ENCODE data around the gene EZR. TPM values are rescaled to one million over a fixed set of nuclear protein-coding genes. Genes with fewer than 3 reads are reported as not detected.
A peak's percentile ranks its signal among the peaks of the same experiment; 100 is the strongest.

Gene EZR
- total RNA-seq, 1 donor from 2014 or later: 314 TPM

DNA sequence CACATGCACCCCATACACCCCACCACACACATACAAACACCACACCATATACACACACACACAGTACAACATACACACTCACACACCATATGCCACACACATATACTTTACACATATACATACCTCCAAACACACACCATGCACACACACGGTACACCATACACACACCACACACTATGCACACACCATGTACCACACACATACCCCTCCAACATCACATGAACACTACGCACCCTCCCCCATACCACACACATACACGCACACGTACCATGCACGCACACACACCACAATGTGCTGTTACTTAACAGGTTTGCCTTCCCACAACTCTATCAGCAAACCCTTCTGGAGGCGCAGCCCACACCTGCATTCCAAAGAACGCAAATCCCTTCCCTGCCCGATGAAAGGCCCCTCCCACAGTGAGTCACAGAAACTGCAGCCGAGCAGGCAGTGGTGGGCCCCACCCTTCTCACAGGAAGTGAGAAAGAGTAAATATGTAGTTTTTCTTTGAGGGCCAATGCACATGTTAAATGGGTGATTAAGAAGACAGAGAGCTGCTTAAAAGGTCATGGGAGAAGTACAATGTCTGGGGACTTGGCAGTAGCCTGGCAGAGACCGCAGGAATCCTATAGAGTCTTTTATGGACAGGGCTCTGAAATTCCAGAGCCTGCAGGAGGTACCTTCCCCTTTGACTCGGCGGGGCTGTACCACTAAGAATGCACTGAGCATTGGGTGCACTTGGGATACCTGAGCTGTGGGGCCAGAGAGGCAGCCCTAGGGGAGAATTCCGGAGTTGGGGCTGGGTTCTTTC is 34.1 kb upstream of the EZR start:
- Histone ChIP-seq H3K27me3 (ENCODE audit: control insufficient read depth, insufficient read depth, low read length) (no peaks in the 10 kb centered on the region), H3K4me3 (ENCODE audit: low read depth, low read length) (no peak overlapping the region), H3K36me3 (ENCODE audit: control insufficient read depth, insufficient read depth, low read length) (no peaks in the 10 kb centered on the region)
- peak; percentile 91 for FAIRE-seq
- DNase-seq (ENCODE audit: low read depth): peak; percentile 100
- TF ChIP-seq, protein P1, sequence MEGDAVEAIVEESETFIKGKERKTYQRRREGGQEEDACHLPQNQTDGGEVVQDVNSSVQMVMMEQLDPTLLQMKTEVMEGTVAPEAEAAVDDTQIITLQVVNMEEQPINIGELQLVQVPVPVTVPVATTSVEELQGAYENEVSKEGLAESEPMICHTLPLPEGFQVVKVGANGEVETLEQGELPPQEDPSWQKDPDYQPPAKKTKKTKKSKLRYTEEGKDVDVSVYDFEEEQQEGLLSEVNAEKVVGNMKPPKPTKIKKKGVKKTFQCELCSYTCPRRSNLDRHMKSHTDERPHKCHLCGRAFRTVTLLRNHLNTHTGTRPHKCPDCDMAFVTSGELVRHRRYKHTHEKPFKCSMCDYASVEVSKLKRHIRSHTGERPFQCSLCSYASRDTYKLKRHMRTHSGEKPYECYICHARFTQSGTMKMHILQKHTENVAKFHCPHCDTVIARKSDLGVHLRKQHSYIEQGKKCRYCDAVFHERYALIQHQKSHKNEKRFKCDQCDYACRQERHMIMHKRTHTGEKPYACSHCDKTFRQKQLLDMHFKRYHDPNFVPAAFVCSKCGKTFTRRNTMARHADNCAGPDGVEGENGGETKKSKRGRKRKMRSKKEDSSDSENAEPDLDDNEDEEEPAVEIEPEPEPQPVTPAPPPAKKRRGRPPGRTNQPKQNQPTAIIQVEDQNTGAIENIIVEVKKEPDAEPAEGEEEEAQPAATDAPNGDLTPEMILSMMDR (IDR thresholded peaks at IDR 0.05; ENCODE audit: insufficient read depth, low read length, severe bottlenecking): no peak

DNA sequence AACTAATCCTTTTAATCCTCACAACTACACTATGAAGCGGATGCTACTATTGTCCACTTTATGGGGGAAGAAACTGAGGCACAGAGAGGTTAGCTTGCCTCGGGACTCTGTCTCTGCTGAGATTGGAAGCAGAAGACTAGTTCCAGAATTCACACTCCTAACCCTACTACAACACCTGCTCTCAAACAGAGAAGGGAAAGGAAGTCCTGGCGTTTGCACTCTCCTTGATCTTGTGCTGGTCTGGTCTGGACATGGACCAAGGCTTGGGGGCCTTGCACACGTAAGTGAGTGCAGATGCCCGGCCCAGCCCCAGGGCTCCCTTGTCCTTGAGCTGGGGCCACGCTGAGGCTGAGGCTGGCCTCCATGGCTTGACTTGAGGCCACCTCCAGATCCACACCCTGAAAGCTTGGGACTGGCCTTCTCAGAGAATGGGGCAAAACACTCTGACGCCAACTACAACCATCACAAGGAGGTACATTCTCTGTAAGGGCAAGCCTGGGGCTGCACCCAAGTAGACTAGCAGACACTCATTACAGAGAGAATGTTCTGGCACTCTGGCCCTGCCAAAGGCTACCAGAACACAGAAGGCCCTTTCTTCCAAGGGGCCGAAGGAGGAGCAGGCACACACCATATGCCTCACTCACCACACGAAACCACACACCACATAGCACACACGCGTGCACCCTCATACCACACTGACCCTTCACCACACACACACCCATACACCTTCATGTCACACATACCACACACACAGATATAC is 33.3 kb upstream of the EZR start:
- DNase-seq (ENCODE audit: low read depth) (peak; percentile 29), FAIRE-seq (peak; percentile 52)
- H3K4me3 ChIP-seq (ENCODE audit: low read depth, low read length): no peak overlapping the region
- H3K36me3 ChIP-seq (ENCODE audit: control insufficient read depth, insufficient read depth, low read length): no peaks in the 10 kb centered on the region
- H3K27me3 ChIP-seq (ENCODE audit: control insufficient read depth, insufficient read depth, low read length): no peaks in the 10 kb centered on the region
- TF ChIP-seq, protein P1 (IDR thresholded peaks at IDR 0.05; ENCODE audit: insufficient read depth, low read length, severe bottlenecking): no peak

DNA sequence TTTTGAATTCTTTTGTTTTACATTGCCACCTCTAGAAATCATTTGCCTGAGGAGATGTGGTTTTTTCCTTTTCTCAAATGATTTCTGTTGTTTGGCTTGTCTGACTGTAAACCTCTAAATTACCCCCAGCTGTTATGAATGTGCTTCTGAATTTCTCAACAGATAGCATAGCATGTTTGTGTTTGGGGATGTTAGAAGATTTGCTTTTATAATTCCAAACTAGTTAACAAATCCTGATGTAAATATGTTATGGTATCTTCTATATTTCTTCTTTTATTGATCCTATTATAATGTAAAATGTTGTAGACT is 31.6 kb upstream of the EZR start:
- Histone ChIP-seq H3K4me3 (ENCODE audit: low read depth, low read length) (no peak overlapping the region), H3K36me3 (ENCODE audit: control insufficient read depth, insufficient read depth, low read length) (no peaks in the 10 kb centered on the region), H3K27me3 (ENCODE audit: control insufficient read depth, insufficient read depth, low read length) (no peaks in the 10 kb centered on the region)
- FAIRE-seq (no peak), DNase-seq (ENCODE audit: low read depth) (no peak)
- TF ChIP-seq, protein P1 (IDR thresholded peaks at IDR 0.05; ENCODE audit: insufficient read depth, low read length, severe bottlenecking): no peak

DNA sequence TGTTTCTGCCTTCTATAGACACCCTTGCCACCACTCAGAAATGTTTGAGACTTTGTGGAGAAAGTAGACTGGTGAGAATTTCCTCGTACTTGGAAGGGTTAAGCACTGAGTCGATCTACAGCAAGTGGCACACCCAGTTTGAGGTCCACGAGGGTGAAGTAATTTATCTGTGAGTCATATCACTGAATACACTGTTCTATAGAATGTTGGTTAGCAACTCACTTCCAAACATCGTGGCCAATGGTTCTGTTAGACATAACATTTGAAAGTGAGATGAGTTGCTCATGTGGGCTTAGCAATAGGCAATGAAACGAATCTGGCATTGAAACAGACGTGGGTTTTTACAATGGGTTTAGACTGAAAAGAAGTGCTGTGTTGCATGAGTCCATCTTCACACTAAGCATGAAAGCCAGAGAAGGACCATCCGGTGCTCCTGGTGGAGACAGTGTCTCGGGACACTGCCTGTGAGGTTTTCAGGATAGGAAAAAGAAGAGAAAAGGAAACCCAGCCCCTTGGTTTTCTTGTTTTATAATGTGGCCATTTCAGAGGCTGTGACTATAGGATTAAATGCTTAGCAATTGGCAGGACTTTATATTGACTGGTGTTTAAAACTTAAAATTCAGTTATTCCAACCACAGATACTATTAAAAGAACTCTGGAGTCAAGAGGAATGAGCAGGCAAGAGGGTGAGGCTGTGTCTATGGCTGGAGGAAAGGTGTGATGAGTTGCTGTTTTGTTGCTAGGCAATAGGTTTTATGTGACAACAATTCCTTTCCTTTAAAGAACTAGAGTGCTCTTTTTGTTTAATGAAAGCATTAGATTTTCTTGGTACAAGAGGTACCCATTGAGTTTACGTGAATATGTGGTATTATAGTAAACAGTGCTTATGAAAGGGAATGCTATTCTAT is 31.0 kb upstream of the EZR start:
- no peaks in the 10 kb centered on the region for H3K27me3 ChIP-seq (ENCODE audit: control insufficient read depth, insufficient read depth, low read length)
- DNase-seq (ENCODE audit: low read depth): peak; percentile 100
- peak overlapping the region; percentile 7 for H3K4me3 ChIP-seq (ENCODE audit: low read depth, low read length)
- TF ChIP-seq, protein P1 (IDR thresholded peaks at IDR 0.05; ENCODE audit: insufficient read depth, low read length, severe bottlenecking): no peak
- FAIRE-seq: peak; percentile 94
- H3K36me3 ChIP-seq (ENCODE audit: control insufficient read depth, insufficient read depth, low read length): no peaks in the 10 kb centered on the region

DNA sequence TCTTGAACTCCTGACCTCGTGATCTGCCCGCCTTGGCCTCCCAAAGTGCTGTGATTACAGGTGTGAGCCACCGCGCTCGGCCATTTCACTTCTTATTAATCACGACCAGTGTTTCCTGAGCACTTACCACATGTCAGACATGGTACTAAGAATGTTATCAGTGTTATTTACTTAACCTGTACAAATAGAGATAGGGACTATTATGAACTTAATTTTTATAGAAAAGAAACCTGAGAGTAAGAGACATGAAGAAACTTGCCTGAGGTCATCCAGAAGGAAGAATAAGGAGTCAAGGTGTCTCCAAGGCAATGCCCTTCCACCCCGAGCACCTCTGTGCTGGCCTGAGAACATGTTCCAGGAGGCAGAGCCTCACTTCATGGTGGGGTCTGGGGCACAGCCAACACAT is 29.3 kb upstream of the EZR start:
- FAIRE-seq: no peak
- no peaks in the 10 kb centered on the region for H3K36me3 ChIP-seq (ENCODE audit: control insufficient read depth, insufficient read depth, low read length)
- no peaks in the 10 kb centered on the region for H3K27me3 ChIP-seq (ENCODE audit: control insufficient read depth, insufficient read depth, low read length)
- TF ChIP-seq, protein P1 (IDR thresholded peaks at IDR 0.05; ENCODE audit: insufficient read depth, low read length, severe bottlenecking): no peak
- peak; percentile 83 for DNase-seq (ENCODE audit: low read depth)
- no peak overlapping the region for H3K4me3 ChIP-seq (ENCODE audit: low read depth, low read length)

Measured in bronchial epithelial cell (primary cell).